Epidermal melanocyte (primary cell): ENCODE measurements around the gene BRF1.
"Not testable (repeated sequence)": the region's sequence is repeated elsewhere in the genome, so short reads cannot be mapped to it uniquely, and the experiment has no call there.

Experiments used
- DNase-seq: peaks from one replicate; pipeline ENCODE4 v3.0.0; 2011; ENCODE audit warnings: low spot score; ENCODE audit not compliant: insufficient read length

The BRF1 gene, protein sequence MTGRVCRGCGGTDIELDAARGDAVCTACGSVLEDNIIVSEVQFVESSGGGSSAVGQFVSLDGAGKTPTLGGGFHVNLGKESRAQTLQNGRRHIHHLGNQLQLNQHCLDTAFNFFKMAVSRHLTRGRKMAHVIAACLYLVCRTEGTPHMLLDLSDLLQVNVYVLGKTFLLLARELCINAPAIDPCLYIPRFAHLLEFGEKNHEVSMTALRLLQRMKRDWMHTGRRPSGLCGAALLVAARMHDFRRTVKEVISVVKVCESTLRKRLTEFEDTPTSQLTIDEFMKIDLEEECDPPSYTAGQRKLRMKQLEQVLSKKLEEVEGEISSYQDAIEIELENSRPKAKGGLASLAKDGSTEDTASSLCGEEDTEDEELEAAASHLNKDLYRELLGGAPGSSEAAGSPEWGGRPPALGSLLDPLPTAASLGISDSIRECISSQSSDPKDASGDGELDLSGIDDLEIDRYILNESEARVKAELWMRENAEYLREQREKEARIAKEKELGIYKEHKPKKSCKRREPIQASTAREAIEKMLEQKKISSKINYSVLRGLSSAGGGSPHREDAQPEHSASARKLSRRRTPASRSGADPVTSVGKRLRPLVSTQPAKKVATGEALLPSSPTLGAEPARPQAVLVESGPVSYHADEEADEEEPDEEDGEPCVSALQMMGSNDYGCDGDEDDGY

DNA sequence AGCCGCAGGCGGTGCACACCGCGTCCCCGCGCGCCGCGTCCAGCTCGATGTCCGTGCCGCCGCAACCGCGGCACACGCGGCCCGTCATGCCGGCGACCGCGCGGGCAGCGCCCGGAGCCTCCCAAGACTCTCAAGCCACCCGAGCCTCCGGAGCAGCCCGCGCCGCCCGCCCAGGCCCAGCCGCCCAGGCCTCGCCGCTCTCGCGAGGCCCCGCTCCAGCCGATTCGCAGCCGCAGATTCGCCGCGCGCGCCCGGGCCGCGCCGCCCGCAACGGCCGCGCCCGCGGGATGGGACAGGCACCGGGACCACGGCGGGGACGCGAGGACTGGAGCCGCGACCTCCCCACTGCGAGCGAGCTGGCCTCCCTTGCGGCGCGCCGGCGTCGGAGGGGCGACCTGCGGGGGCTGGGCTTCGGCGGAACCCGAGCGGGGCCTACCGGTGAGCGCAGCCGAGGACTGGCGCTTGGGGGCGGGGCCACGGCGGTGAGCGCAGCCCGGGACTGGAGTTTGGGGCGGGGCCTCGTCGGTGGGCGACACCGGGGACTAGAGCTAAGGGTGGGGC, at the start of gene BRF1:
Gene BRF1 (minus strand): TSS at position 460 of the 561 bp plus-strand sequence. CDS start 372 bp downstream, at position 88.
- DNase-seq = peak; percentile 81

DNA sequence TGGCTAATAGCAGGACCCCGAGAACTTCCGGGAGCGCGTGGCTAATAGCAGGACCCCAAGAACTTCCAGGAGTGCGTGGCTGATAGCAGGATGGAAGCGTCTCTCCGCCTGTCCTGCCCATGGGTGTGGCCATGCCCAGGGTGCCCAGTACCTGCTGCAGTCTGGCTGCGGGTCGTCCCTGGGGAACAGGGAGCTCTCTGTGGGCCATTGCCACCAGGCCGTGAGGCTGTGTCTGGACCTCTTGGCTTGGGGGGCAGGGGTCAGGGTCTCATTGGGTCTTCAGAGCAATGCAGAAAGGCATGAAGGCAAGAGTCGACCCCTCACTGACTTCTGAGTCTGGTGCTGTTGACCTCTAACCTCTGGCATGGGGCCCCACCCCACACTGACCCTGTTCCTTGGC, 49.2 kb upstream of the BRF1 start:
- no peak for DNase-seq

DNA sequence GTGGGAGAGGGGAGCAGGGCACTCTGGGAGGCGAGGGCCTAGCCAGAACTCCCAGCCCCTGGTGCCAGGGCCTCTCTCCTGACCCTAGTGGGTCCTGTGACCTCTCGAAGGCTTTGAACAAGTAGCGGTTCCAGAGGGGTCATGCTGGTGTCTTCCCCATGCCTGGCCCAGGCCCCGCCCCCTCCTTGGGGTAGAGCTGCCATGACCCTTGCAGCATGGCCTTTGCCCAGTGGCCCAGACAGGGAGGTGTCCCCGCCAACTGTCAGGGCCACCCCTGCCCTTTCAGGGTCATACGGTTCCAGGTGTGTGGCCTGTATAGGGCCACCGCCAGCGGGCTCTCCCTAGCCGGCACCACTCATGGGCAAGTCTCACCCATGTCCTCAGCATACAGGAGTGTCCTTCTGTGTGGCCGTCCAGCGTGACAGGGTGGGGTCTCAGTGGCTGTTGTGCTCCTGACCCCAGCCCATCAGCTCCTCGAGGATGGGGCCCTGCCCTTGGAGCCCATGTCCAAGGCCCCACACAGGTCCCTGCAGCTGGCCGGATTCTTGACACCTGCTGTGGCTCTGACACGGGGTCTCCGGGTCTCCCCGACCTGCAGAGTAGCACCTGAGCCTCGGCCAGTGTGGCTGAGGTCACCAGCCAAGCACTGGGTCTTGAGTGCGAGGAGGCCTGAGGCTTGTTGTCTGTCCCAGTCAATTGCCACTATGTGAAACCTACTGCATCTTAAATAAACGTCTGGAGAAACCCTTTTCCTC, 48.3 kb upstream of the BRF1 start:
- DNase-seq = no peak

DNA sequence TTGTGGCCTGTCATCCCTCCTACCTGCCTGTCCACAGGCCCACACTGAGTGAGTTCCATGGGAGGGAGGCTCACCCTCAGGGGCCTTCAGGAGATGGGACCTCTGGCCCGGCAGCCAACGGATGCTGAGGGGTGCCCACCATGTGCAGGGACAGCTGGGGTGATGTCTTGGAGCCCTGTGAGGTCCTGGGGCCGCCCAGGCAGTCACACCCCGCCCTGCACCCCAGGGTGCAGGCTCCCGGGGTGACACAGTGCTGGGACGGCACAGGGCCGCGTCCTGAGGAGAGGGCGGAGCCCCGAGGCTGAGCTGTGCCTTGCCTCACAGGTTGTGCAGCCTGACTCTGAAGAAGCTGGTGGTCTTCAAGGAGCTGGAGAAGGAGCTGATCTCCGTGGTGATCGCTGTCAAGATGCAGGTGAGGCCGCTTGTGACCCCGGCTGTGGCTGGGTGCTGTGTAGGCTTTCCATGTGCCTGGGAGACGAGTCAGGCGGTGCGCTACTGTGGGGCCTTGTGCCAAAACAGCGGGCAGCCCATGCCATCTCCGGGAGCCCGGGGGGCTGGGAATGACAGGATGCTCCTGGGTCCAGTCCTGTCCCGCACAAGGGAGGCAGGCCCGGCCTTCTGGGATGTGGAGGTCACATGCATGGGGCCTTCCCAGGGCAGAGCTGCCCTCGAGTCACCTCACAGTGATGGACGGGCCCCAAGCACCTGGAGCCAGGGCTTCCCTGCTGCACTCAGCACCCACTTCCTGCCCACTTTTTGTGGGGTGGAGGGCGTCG, 47.6 kb upstream of the BRF1 start:
- no peak for DNase-seq

DNA sequence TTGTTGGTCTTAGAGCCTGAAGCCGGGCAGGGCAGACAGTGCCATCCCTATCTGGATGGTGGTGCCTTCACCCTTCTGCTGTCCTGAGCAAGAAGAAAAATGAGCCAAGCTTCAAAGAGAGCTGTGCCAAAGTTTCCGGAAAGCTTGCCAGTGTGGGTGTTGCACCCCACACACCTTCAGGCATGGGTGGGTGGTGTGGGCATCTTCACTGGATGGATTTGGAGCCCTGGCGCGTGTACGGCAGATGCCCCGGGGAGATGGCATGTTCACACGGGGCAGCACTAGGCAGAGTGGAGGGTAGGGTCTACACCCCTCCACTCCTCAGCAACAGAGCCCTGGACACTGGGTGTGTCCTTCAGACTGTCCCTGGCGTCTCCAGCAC, 46.8 kb upstream of the BRF1 start:
- no peak for DNase-seq

DNA sequence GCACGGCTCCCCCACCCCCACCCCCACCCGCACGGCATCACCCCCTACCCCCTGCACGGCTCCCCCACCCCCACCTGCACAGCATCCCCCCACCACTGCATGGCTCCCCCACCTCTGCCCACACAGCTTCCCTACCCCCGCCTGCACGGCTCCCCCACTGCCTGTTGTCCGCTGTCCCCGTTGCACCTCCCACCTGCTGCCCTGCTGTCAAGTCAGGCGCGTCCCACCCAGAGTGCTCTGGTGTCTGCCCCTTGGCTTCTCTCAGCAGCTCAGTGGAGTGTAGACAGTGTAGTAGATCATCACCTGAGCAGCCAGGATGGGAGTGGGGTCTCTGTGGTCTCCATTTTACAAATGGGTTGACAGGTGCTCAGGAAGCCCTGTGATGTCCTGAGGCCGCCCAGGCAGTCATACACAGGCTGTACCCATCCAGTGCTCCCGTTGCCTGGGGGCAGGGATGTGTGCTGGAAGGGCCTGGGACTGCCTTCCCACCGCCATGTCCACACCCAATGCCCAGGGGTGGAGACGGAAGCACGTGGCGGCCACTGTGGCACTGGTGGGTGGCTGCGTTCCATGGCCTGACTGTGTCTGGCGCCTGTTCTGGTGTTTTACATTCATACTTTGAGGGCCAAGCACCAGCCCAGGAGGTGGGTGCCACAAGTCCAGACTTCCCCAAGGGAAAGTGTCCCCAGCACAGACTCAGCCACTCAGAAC, 46.2 kb upstream of the BRF1 start:
- DNase-seq = no peak

DNA sequence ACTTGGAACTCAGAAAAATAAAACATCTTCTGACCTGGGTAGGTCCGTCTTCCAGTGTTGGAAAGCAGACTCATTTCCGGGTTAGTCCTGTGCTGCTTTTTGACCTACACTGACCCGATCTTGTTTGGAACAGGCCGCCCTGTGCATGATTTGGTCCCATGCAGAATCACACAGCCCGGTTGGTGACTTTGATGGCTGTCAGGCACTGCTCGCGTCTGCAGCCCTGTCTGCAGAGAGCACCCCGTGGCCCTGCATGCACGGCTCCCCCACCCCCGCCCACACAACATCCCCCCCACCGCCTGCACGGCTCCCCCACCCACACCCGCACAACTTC, 45.4 kb upstream of the BRF1 start:
- no peak for DNase-seq

DNA sequence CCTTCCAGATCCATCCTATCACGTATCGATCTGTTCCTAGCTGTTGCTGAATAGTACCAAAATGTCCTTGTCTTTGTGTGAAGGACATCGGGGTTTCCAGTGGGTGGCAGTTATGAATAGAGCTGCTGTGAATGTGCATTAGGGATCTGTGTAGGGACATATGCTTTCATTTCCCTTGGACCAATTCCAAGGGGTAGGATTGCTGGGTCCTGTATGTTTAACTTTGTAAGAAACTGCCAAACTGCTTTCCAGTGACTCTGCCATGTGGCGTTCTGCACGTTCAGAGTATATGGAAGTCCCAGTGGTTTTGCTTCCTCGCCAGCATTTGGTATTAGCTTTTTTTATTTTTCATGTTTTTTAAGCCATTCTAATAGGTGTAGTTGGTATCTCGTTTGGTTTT, 42.4 kb upstream of the BRF1 start:
- no peak for DNase-seq

DNA sequence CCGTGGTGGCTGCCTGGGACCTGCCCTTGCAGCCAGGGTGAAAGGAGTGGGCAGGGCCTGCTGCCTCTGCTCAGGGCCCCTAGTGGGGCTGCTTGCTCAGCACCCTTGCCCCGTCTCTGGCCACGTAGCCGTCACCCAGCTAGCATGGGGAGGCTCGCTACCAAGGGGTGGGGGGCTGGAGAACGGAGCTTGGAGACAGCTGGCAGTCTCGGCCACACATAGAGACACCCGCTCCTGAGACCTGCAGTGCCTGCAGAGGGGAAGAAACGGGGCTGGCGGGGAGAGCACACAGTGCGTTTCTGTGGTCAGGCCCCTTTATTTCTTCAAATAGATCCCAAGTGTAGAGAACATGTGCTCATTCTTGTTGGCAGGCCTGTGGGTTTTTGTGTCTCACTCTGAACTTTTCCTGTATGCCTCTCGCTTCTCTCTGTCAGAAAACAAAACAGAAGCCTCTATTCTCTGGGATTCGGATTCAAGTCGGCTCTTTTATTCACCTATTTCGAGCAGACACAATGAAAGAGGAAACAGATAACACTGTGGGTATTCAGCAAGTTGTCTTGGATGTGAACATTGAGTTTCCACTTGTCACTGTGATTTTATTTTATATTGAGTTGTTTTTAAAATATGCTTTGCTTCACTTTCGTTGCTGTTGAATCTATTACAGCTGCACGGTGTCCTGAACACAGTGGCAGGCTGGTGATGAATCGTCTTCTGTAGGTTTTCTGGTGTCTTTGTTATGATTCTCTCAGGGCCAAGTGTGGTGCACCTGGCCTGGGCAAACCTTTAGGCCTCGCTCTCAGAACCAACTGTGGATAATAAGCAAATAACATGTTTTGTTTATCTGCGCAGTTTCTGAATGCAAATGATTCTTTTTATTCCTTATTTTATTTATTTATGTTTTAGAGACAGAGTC, 40.3 kb upstream of the BRF1 start:
- no peak for DNase-seq

DNA sequence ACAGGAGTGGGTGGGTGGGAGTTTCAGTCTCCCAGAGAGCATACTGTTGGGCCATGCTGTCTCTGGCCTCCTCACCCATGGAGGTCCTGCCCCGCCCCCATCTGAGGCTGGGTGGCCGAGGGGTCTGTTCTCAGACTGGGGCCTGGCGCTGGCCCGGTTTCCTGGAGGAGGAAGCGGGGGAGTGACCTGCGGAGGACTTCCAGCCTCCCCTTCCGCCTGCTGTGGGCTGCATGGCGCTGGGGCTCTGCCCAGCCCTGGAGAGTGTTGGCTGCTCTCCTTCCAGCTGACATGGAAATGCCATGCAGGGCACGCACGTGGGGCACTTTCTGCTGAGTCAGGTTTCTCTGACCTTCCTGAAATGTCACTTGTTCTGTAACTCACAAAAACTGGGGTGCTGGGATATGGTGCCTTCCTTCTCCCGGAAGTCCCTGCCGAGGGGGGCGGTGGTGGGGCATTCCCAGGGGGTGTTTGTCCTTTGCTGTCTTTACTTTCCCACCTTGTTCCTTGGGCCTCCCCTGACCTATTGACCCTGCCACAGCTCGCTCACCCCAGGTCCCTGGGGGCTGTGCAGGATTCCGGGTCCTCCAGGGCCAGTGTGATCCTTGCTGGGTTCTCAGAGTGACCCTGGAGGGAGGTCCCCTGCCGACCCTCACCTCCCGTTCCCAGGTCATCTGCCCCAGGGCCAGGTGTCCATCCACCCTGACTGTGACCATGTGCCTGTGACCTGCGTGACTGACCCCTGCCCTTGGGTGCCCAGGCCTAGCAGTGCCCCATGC, 37.4 kb upstream of the BRF1 start:
- DNase-seq = no peak

DNA sequence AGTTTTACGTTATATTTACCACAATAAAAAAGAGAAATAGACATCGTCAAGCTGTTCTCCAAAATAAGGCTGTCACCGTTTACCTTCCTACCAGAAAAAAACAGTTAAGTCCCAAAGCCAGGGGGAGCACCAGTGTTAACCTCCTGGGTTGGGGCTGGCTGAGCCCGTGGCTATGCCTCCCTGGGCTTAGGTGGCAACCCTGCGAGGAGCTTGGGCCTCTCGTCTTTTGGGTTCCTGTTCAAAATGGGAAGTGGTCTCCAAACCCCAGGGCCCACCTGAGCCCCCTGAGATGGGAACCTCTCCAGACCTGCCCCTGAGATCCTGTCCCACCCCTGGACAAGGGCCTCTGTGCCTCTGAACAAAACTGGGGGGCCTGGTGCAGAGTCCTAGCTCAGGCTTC, 36.6 kb upstream of the BRF1 start:
- DNase-seq = no peak

DNA sequence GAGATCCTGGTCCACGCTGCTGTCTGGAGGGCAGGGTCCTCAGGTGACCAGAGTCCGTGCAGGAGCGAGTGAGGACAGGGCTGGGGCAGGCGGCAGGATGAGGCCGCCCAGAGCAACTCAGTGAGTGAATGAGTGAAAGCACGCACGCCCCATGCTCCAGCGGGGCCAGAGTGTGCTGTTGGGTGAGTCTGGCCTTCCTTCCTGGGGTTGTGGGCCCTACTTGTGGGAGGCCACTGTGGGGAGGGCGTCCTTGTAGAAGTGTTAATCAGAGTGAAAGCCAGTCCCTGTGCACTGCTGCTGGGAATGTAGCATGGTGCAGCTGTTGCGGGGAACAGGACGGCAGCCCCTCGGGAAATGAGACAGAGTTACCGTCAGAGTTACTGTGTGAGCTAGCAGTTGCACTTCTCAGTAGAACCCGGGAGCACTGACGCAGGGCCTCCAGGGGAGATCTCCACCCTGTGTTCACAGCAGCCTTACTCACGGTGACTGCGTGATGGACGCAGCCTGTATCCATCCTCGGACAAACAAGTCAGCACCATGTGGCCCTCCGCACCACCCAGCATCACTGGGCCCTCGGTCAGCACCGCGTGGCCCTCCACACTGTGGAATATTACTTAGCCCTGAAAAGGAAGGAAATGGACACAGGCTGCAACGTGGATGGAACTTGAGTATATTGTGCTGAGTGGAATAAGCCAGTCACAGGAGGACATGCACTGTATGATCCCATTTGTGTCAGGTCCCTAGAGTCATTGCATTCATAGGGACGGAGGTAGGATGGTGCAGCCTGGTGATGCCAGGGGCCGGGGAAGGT, 35.9 kb upstream of the BRF1 start:
- no peak for DNase-seq

DNA sequence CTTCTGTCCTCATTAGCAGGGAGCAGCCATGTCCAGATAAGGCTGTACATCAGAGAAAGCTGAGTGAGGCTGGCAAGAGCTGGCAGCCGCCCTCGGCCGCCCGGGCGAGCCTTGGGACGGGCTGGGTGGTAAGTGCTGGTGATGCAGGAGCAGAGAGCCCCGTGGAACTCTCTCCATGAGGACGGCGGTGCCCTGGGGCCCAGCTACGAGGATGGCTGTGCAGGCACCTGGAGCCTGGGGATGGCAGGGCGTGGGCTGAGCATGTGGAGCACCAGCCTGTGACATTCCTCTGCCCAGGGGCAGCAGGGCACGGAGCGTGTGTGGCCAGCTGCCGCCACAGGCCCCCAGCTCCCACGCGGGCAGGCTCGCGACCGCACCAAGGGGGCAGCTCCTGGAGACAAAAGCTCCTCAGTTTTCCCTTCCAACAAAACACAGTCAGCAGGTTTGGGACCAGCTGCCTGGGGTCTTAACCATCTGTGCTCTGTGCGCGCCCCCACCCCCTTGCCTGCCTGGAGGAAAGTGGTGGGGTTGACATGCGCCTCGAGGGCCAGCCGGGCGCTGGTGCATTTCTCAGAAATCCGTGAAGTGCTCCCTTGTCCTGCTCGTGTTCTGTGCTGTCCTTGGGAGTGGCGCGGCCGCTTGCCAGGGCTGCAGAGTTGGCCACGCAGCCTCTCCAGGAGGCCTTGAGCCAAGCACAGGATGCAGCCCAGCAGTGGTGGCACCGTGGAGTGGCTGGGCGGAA, 35.1 kb upstream of the BRF1 start:
- DNase-seq = peak; percentile 33

DNA sequence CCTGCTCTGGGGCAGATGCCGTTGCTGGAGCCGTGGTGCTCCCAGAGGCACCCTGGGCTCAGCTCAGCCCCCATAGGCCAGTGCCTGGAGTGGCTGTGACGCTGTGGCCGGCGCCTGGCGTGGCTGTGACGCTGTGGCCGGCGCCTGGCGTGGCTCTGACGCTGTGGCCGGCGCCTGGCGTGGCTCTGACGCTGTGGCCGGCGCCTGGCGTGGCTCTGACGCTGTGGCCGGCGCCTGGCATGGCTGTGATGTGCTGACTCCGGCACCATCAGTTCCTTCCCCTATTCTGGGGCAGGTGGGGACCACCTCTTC, 34.4 kb upstream of the BRF1 start:
- not testable (repeated sequence) for DNase-seq

DNA sequence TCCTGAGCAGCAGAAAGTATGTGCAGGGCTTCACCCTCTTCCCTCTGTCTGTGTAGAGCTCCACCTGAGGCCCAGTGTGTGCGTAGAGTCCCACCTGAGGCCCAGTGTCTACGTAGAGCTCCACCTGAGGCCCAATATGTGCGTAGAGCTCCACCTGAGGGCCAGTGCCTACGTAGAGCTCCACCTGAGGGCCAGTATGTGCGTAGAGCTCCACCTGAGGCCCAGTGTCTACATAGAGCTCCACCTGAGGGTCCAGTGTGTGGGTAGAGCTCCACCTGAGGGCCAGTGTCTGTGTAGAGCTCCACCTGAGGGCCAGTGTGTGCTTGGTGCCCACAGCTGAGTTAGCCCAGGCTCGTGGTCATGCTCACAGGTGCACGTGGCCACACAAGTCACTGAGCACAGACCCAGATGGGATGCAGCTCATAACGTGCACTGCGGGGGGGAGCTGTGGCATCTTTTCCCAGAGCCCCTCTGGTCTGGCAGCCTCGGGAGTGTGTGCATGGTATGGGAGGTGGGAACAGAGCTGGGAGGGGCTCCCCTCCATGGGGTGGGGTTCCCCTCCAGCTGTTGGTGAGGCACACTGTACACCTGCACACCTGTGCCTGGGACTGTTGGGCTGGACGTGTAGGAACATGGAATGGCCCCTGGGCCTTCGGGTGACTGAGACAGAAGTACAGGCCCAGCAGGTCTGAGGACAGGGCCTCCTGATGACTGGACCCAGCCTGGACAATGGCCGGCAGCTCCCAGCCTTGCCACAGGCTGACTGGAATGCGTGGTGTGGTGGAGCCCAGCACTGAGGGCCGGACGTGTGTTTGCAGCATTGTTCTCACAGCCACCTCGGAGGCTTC, 33.8 kb upstream of the BRF1 start:
- DNase-seq = no peak

DNA sequence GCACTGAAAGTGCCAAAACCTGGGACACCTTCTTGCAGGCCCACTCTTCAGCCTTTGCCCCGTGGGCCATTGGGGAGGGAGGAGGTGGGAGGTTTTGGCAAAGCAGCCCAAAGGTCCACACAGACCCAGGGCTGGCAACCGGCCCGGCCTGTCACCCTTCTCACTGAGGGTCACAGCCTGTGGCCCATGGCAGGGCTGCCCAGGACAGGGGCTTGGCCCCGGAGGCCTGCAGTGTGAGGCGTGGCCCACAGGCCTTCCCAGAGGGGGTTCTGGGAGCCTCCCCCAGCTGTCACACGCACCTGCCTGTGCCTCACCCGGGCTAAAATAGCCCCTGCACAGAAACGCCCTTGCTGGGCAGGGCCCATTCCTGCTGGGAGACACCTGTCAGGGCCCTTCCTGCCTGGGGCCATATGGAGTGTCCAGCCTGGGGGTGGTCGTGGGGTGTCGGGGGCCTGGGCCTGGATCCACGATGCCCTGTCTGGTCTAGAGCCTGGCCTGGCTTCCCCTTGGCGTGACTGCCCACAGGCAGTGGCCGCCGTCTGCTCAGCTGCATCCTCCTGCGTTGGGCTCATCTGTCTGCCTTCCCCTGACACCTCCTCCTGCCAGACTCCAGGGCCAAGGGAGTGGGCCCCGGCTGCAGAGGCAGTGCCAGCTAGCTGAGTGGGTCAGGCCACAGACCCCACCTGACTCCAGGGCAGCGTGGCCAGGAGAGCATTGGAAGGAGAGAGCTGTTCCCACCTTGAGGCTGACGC, 33.0 kb upstream of the BRF1 start:
- DNase-seq = no peak
